Activated CD4-positive, CD25-positive, alpha-beta regulatory T cell treated with anti-CD3 and anti-CD28 coated beads, Interleukin-2, amount 50 U/mL, for 16 hours (primary cell): ENCODE results near the gene TBX20.
"Not testable (repeated sequence)": the region's sequence is repeated elsewhere in the genome, so short reads cannot be mapped to it uniquely, and the experiment has no call there.

Source experiments
- DNase-seq: peaks from one replicate; pipeline ENCODE4 v3.0.0-alpha.2; 2020; ENCODE audit warnings: low read depth, low spot score

The TBX20 gene

DNA sequence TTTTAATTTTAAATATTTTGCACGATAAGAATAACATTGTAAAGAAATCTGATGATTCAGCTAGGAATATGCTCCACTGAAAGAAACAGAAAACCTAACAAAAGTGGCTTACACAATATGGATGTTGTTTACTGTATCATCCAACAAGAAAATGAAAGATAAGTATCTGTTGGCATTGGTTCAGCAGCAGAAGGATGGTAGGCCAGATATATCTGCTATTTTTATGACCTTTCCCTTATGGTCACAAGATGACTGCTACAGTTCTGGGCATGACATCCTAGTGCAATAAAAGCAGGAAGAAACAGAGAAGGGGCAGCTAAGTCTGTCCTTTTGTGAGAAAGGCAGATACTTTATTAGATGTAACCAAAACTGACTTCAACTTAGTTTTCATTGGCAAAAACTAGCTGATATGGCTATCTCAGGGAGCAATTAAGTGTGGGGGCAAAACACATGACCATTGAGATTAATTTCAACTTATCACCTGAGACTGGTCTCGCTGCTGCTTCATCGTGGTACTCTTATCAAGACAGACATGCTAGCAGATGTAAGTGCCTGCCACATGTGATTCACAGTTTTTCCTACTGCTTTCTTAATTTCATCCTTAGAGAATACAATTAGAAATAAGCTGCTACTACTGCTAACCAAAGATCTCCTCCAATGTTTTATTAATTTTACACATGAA, 92.7 kb downstream of the TBX20 start:
- DNase-seq = not testable (repeated sequence)
